22Rv1 (cell line): Measurements from ENCODE around the gene CD36.
A peak's percentile ranks its signal among the peaks of the same experiment; 100 is the strongest.

Experiments
- H3K27ac ChIP-seq: fragments of 450-650 bp; 2 replicates; pipeline ENCODE4 v1.5.1; 2017
- CTCF ChIP-seq: fragments of 450-650 bp; IDR thresholded peaks from 2 replicates; pipeline ENCODE4 v1.5.1; 2017; ENCODE audit warnings: mild to moderate bottlenecking
- ZFX ChIP-seq: fragments of 450-650 bp; IDR thresholded peaks from 2 replicates; pipeline ENCODE4 v1.6.1; 2017; ENCODE audit warnings: antibody characterized with exemption, borderline replicate concordance

The CD36 gene

GRCh38 chr7:80600046-80600445 is 38.4 kb upstream of the CD36 start:
- TF ChIP-seq CTCF (no peak), ZFX (no peak)
- no peak overlapping the region for H3K27ac ChIP-seq

DNA sequence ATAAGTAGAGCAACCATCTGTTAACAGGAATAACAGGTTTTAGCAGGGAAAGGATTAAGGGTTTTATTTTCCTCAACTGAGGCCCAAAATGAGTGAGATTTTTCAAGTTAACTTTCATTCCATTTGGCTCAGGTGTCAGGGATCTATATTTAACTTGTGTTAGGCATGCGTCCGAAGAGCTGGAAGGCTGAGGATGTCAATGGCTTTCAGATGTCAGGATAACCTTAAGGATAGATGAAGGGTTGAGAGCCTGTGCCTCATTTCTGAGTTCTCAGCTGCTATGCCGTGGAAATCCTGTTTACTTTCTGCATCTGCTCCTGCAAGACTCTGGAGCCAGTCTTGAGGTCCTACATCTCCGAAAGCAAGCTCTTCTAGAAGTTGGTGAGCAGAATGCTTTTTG is 36.4 kb upstream of the CD36 start:
- H3K27ac ChIP-seq: no peak overlapping the region
- TF ChIP-seq ZFX (no peak), CTCF (no peak)

- no peak overlapping the region for H3K27ac ChIP-seq
- TF ChIP-seq CTCF: no peak
- no peak for TF ChIP-seq ZFX
Measured at GRCh38 chr7:80603940-80604339, 34.5 kb upstream of the CD36 start.

- TF ChIP-seq ZFX (no peak), CTCF (no peak)
- H3K27ac ChIP-seq: no peak overlapping the region
Measured at GRCh38 chr7:80604436-80604835, 34.0 kb upstream of the CD36 start.

- H3K27ac ChIP-seq: no peak overlapping the region
- TF ChIP-seq CTCF (no peak), ZFX (no peak)
Measured at GRCh38 chr7:80607136-80607535, 31.3 kb upstream of the CD36 start.

GRCh38 chr7:80608336-80608735 is 30.1 kb upstream of the CD36 start:
- TF ChIP-seq ZFX (no peak), CTCF (no peak)
- H3K27ac ChIP-seq: no peak overlapping the region

DNA sequence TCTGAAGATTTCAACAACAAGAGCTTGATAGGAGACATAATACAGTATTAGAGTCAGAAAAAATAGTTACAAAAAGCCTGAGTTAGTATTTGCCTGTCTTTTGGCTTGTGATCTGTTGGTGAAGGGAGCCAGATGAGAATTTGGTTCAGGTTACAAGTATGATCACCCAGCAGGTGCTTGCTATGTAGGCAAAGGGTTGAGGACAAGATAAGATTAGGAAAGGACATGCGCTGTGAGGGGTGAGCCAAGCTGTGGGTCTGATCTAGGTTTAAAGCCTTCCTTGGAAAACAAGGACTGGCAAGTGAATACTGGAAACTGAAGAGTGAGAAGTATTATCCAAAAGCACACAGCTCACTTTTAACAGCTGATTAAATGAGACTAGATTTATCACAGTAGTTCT is 28.7 kb upstream of the CD36 start:
- H3K27ac ChIP-seq: peak overlapping the region; percentile 1

More for the DNA sequence above, 28.7 kb upstream of the CD36 start:
- TF ChIP-seq ZFX (no peak), CTCF (no peak)
